Measurements from ENCODE around the gene POC1B. TPM values are rescaled to one million over a fixed set of nuclear protein-coding genes. Genes with fewer than 3 reads are reported as not detected.

POC1B gene
- total RNA-seq, 4 donors from 2014 or later: 7.3 to 8.9 (median 7.8) TPM

- H3K36me3 ChIP-seq: no peaks in the 10 kb centered on the region
- no peak for TF ChIP-seq POLR2A (IDR thresholded peaks at IDR 0.05)
- TF ChIP-seq, protein P1, sequence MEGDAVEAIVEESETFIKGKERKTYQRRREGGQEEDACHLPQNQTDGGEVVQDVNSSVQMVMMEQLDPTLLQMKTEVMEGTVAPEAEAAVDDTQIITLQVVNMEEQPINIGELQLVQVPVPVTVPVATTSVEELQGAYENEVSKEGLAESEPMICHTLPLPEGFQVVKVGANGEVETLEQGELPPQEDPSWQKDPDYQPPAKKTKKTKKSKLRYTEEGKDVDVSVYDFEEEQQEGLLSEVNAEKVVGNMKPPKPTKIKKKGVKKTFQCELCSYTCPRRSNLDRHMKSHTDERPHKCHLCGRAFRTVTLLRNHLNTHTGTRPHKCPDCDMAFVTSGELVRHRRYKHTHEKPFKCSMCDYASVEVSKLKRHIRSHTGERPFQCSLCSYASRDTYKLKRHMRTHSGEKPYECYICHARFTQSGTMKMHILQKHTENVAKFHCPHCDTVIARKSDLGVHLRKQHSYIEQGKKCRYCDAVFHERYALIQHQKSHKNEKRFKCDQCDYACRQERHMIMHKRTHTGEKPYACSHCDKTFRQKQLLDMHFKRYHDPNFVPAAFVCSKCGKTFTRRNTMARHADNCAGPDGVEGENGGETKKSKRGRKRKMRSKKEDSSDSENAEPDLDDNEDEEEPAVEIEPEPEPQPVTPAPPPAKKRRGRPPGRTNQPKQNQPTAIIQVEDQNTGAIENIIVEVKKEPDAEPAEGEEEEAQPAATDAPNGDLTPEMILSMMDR (IDR thresholded peaks at IDR 0.05 in 4 of 5, conservative IDR thresholded peaks at IDR 0.05 in 1 of 5): no peak
- peaks cover 2 to 11% of the 10 kb centered on the region in 2 donors for H3K4me1 ChIP-seq
- H3K4me3 ChIP-seq: no peak overlapping the region
- H3K27me3 ChIP-seq: no peaks in the 10 kb centered on the region
- intact Hi-C loops (cut with DNase I; ENCODE audit: low total_unique reads) (no loop called here), in situ Hi-C loops (cut with MboI; ENCODE audit: low sequenced_read_pairs in 4 of 4) (loop anchor here in 2 of 4 donors (25.0 kb wide), 2 partner anchors 1398 to 1423 kb away; partner anchors contain the start of gene CCER1 (in 1 of the 2))
- no peak for ATAC-seq
- no peaks in the 10 kb centered on the region for H3K9me3 ChIP-seq
- no peak for DNase-seq
- no peak overlapping the region for H3K27ac ChIP-seq
Measured at GRCh38 chr12:89538897-89539296, 13.1 kb upstream of the POC1B start.

- Histone ChIP-seq H3K4me1 (no peaks in the 10 kb centered on the region), H3K36me3 (no peaks in the 10 kb centered on the region), H3K27me3 (no peaks in the 10 kb centered on the region), H3K27ac (no peak overlapping the region), H3K9me3 (no peaks in the 10 kb centered on the region), H3K4me3 (no peak overlapping the region)
- intact Hi-C loops (cut with DNase I; ENCODE audit: low total_unique reads): no loop called here
- TF ChIP-seq, protein P1 (IDR thresholded peaks at IDR 0.05 in 4 of 5, conservative IDR thresholded peaks at IDR 0.05 in 1 of 5): no peak
- no peak for TF ChIP-seq POLR2A (IDR thresholded peaks at IDR 0.05)
- DNase-seq (no peak), ATAC-seq (no peak)
- in situ Hi-C loops (cut with MboI; ENCODE audit: low sequenced_read_pairs in 4 of 4): loop anchor here in 2 of 4 donors (25.0 kb wide), 2 partner anchors 1400 to 1425 kb away; partner anchors contain the start of gene CCER1 (in 1 of the 2)
Measured at GRCh38 chr12:89537389-89537788, 11.5 kb upstream of the POC1B start.

GRCh38 chr12:89529738-89530137 lies 3.9 kb upstream of the POC1B start:
- intact Hi-C loops (cut with DNase I; ENCODE audit: low total_unique reads): loop anchor here (2.0 to 10.0 kb wide), 3 partner anchors 178 to 1495 kb away; partner anchors contain the start of gene ATP2B1
- no peak overlapping the region for H3K4me3 ChIP-seq
- no peak for ATAC-seq
- TF ChIP-seq POLR2A (IDR thresholded peaks at IDR 0.05): no peak
- TF ChIP-seq, protein P1 (IDR thresholded peaks at IDR 0.05 in 4 of 5, conservative IDR thresholded peaks at IDR 0.05 in 1 of 5): peak; percentile 13 to 73 (median 60)
- no peaks in the 10 kb centered on the region for H3K27me3 ChIP-seq
- in situ Hi-C loops (cut with MboI; ENCODE audit: low sequenced_read_pairs in 4 of 4): loop anchor here (5.0 to 25.0 kb wide), 6 partner anchors 55 to 1433 kb away; partner anchors contain the start of gene CCER1 (in 1 of the 4)
- no peak overlapping the region for H3K27ac ChIP-seq
- H3K36me3 ChIP-seq: no peaks in the 10 kb centered on the region
- peaks cover 12 to 17% of the 10 kb centered on the region in 2 donors for H3K4me1 ChIP-seq
- no peak for DNase-seq
- no peaks in the 10 kb centered on the region for H3K9me3 ChIP-seq

DNA sequence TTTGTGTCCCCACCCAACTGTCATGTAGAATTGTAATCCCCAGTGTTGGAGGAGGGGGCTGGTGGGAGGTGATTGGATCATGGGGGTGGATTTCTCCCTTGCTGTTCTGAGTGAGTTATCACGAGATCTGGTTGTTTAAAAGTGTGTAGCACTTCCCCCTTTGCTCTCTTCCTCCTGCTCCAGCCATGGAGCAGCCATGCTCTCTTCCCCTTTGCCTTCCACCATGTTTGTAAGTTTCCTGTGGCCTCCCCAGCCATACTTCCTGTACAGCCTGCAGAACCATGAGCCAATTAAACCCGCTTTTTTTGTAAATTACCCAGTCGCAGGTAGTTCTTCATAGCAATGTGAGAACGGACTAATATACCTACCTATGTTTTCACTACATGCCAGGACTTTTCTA lies 2.6 kb upstream of the POC1B start:
- Histone ChIP-seq H3K27ac (no peak overlapping the region), H3K9me3 (no peaks in the 10 kb centered on the region), H3K4me1 (peaks cover 19 to 25% of the 10 kb centered on the region in 2 donors), H3K27me3 (no peaks in the 10 kb centered on the region), H3K36me3 (no peaks in the 10 kb centered on the region), H3K4me3 (no peak overlapping the region)
- intact Hi-C loops (cut with DNase I; ENCODE audit: low total_unique reads) (loop anchor here (2.0 to 10.0 kb wide), 3 partner anchors 179 to 1494 kb away; partner anchors contain the start of gene ATP2B1), in situ Hi-C loops (cut with MboI; ENCODE audit: low sequenced_read_pairs in 4 of 4) (loop anchor here (5.0 to 25.0 kb wide), 6 partner anchors 54 to 1434 kb away; partner anchors contain the start of gene CCER1 (in 1 of the 4))
- DNase-seq (no peak), ATAC-seq (no peak)
- TF ChIP-seq, protein P1 (IDR thresholded peaks at IDR 0.05 in 4 of 5, conservative IDR thresholded peaks at IDR 0.05 in 1 of 5): no peak
- no peak for TF ChIP-seq POLR2A (IDR thresholded peaks at IDR 0.05)
